Hypothalamus (tissue), 51 donors: ENCODE results near the gene TCAF1.
"Not testable (repeated sequence)": the region's sequence is repeated elsewhere in the genome, so short reads cannot be mapped to it uniquely, and the experiment has no call there.

Experiments
- DNase-seq, 51 donors: peaks; one replicate each; lab custom pipeline; 2025; lab: John Stamatoyannopoulos, UW

TCAF1 gene

DNA sequence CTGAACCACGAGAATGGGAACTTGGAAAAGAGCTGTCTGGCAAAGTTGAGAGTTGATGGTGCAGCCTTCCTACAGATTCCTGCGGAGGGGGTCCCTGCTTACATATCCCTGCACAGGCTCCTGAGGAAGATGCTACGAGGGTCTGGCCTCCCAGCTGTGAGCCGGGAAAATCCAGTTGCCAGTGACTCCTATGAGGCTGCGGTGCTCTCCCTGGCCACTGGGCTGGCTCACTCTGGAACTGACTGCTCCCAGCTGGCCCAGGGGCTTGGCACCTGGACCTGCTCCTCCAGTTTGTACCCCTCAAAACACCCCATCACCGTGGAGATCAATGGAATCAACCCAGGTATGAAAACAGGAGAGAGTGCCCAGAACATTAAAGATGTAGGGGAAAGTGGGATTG is 91.3 kb downstream of the TCAF1 start:
- not testable (repeated sequence) for DNase-seq

DNA sequence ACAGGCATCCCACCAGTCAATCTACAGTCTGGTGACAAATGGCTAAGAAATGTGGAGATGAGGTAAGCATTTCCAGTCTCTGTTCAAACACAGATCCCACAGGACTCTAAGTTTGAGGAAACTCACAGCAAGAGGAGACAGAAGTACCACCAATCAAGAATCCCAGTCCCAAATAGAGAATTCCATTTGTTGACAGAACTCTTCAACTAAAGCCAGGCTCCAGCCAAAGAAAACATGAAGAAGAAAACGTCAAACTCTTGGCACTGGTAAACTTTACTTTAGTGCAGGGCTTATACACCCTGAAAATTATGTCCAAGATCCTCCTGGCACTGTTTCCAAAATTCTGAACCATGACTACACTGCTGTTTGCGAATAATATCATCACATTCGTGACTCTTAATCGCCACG is 95.3 kb downstream of the TCAF1 start:
- not testable (repeated sequence) for DNase-seq
